Activated CD4-positive, alpha-beta T cell treated with anti-CD3 and anti-CD28 coated beads, Interleukin-2, amount 10 ng/mL, durations not matched to agents 24 days and 14 days (primary cell): Measurements from ENCODE around the gene PRDM2. TPM values are rescaled to one million over a fixed set of nuclear protein-coding genes. Genes with fewer than 3 reads are reported as not detected.

Source experiments
- DNase-seq: peaks from one replicate; pipeline ENCODE4 v3.0.0; 2022
- H3K27ac Mint-ChIP-seq: one replicate; pipeline ENCODE4 v1.8.0; 2022; ENCODE audit warnings: mild to moderate bottlenecking, mixed read lengths
- H3K27me3 Mint-ChIP-seq: one replicate; pipeline ENCODE4 v1.8.0; 2022; ENCODE audit warnings: mixed read lengths
- H3K36me3 Mint-ChIP-seq: one replicate; pipeline ENCODE4 v1.8.0; 2022; ENCODE audit warnings: low read depth, mild to moderate bottlenecking, mixed read lengths
- H3K4me1 Mint-ChIP-seq: one replicate; pipeline ENCODE4 v1.8.0; 2021; ENCODE audit warnings: mixed read lengths
- H3K4me3 Mint-ChIP-seq: one replicate; pipeline ENCODE4 v1.8.0; 2022; ENCODE audit warnings: mild to moderate bottlenecking, moderate library complexity, mixed read lengths
- H3K9me3 Mint-ChIP-seq: one replicate; pipeline ENCODE4 v1.8.0; 2021; ENCODE audit warnings: mixed read lengths
- intact Hi-C: fragments of 100-400 bp; cut with micrococcal nuclease; formaldehyde crosslinking; loops from one replicate; pipeline ENCODE4 v1.15.1; 2023
- total RNA-seq: library from RNA; stranded (reverse); gene quantifications from 2 replicates; pipeline ENCODE4 v1.2.3, GENCODE V29; 2022

Gene PRDM2
- total RNA-seq, 1 donor from 2014 or later, result 45.9 TPM

GRCh38 chr1:13820055-13820454, 120.1 kb downstream of the PRDM2 start:
- intact Hi-C loops, result no loop called here
- Mint-ChIP-seq H3K27me3 (no peaks in the 10 kb centered on the region), H3K27ac (no peak overlapping the region), H3K4me1 (no peaks in the 10 kb centered on the region), H3K9me3 (no peaks in the 10 kb centered on the region), H3K36me3 (no peaks in the 10 kb centered on the region), H3K4me3 (no peak overlapping the region)
- DNase-seq, result no peak

GRCh38 chr1:13820456-13820855, 120.5 kb downstream of the PRDM2 start:
- no peaks in the 10 kb centered on the region for H3K27me3 Mint-ChIP-seq
- DNase-seq, result no peak
- no peaks in the 10 kb centered on the region for H3K9me3 Mint-ChIP-seq
- H3K27ac Mint-ChIP-seq, result no peak overlapping the region
- no peaks in the 10 kb centered on the region for H3K36me3 Mint-ChIP-seq
- H3K4me1 Mint-ChIP-seq, result no peaks in the 10 kb centered on the region
- intact Hi-C loops, result no loop called here
- no peak overlapping the region for H3K4me3 Mint-ChIP-seq

GRCh38 chr1:13823126-13823880, 123.3 kb downstream of the PRDM2 start:
- Mint-ChIP-seq H3K4me3 (no peak overlapping the region), H3K27me3 (no peaks in the 10 kb centered on the region), H3K36me3 (no peaks in the 10 kb centered on the region), H3K9me3 (no peaks in the 10 kb centered on the region), H3K4me1 (no peaks in the 10 kb centered on the region), H3K27ac (no peak overlapping the region)
- intact Hi-C loops, result no loop called here
- no peak for DNase-seq

GRCh38 chr1:13823936-13824335, 123.9 kb downstream of the PRDM2 start:
- no peak overlapping the region for H3K4me3 Mint-ChIP-seq
- no peaks in the 10 kb centered on the region for H3K4me1 Mint-ChIP-seq
- no peaks in the 10 kb centered on the region for H3K27me3 Mint-ChIP-seq
- no peak for DNase-seq
- H3K27ac Mint-ChIP-seq, result no peak overlapping the region
- no peaks in the 10 kb centered on the region for H3K9me3 Mint-ChIP-seq
- H3K36me3 Mint-ChIP-seq, result no peaks in the 10 kb centered on the region
- intact Hi-C loops, result no loop called here

- no peaks in the 10 kb centered on the region for H3K4me1 Mint-ChIP-seq
- no peaks in the 10 kb centered on the region for H3K36me3 Mint-ChIP-seq
- no peaks in the 10 kb centered on the region for H3K9me3 Mint-ChIP-seq
- H3K4me3 Mint-ChIP-seq, result no peak overlapping the region
- intact Hi-C loops, result no loop called here
- no peak overlapping the region for H3K27ac Mint-ChIP-seq
- H3K27me3 Mint-ChIP-seq, result no peaks in the 10 kb centered on the region
- no peak for DNase-seq
These were observed 124.6 kb downstream of the PRDM2 start for GRCh38 chr1:13824626-13825025.

GRCh38 chr1:13825033-13825432, 125.0 kb downstream of the PRDM2 start:
- Mint-ChIP-seq H3K36me3 (no peaks in the 10 kb centered on the region), H3K9me3 (no peaks in the 10 kb centered on the region), H3K4me1 (no peaks in the 10 kb centered on the region), H3K27ac (no peak overlapping the region), H3K27me3 (no peaks in the 10 kb centered on the region), H3K4me3 (no peak overlapping the region)
- no peak for DNase-seq
- intact Hi-C loops, result no loop called here

GRCh38 chr1:13826009-13826408, 126.0 kb downstream of the PRDM2 start:
- H3K4me3 Mint-ChIP-seq, result no peak overlapping the region
- H3K9me3 Mint-ChIP-seq, result no peaks in the 10 kb centered on the region
- intact Hi-C loops, result no loop called here

GRCh38 chr1:13826591-13826990, 126.6 kb downstream of the PRDM2 start:
- DNase-seq, result no peak
- H3K4me1 Mint-ChIP-seq, result no peaks in the 10 kb centered on the region
- H3K4me3 Mint-ChIP-seq, result no peak overlapping the region
- H3K27ac Mint-ChIP-seq, result no peak overlapping the region
- H3K36me3 Mint-ChIP-seq, result no peaks in the 10 kb centered on the region
- no peaks in the 10 kb centered on the region for H3K9me3 Mint-ChIP-seq
- H3K27me3 Mint-ChIP-seq, result no peaks in the 10 kb centered on the region
- intact Hi-C loops, result no loop called here

More at GRCh38 chr1:13826009-13826408, 126.0 kb downstream of the PRDM2 start:
- no peak overlapping the region for H3K27ac Mint-ChIP-seq
- no peaks in the 10 kb centered on the region for H3K36me3 Mint-ChIP-seq
- no peak for DNase-seq
- H3K4me1 Mint-ChIP-seq, result no peaks in the 10 kb centered on the region
- H3K27me3 Mint-ChIP-seq, result no peaks in the 10 kb centered on the region

- H3K27ac Mint-ChIP-seq, result no peak overlapping the region
- H3K4me1 Mint-ChIP-seq, result no peaks in the 10 kb centered on the region
- H3K36me3 Mint-ChIP-seq, result no peaks in the 10 kb centered on the region
- DNase-seq, result peak; percentile 71
- H3K4me3 Mint-ChIP-seq, result no peak overlapping the region
- intact Hi-C loops, result no loop called here
- no peaks in the 10 kb centered on the region for H3K9me3 Mint-ChIP-seq
- no peaks in the 10 kb centered on the region for H3K27me3 Mint-ChIP-seq
These were observed 128.6 kb downstream of the PRDM2 start for GRCh38 chr1:13828454-13829151.

GRCh38 chr1:13829152-13829769, 129.3 kb downstream of the PRDM2 start:
- Mint-ChIP-seq H3K36me3 (no peaks in the 10 kb centered on the region), H3K4me3 (no peak overlapping the region), H3K4me1 (no peaks in the 10 kb centered on the region), H3K27ac (no peak overlapping the region), H3K9me3 (no peaks in the 10 kb centered on the region), H3K27me3 (no peaks in the 10 kb centered on the region)
- DNase-seq, result no peak
- intact Hi-C loops, result no loop called here

- H3K4me3 Mint-ChIP-seq, result no peak overlapping the region
These were observed 130.2 kb downstream of the PRDM2 start for GRCh38 chr1:13830170-13830569.

GRCh38 chr1:13830616-13831280, 130.8 kb downstream of the PRDM2 start:
- Mint-ChIP-seq H3K27me3 (no peaks in the 10 kb centered on the region), H3K9me3 (no peaks in the 10 kb centered on the region), H3K4me1 (no peaks in the 10 kb centered on the region), H3K36me3 (no peaks in the 10 kb centered on the region), H3K4me3 (no peak overlapping the region), H3K27ac (no peak overlapping the region)
- intact Hi-C loops, result no loop called here
- no peak for DNase-seq

More at GRCh38 chr1:13830170-13830569, 130.2 kb downstream of the PRDM2 start:
- H3K27ac Mint-ChIP-seq, result no peak overlapping the region
- H3K36me3 Mint-ChIP-seq, result no peaks in the 10 kb centered on the region
- no peak for DNase-seq
- H3K27me3 Mint-ChIP-seq, result no peaks in the 10 kb centered on the region
- H3K4me1 Mint-ChIP-seq, result no peaks in the 10 kb centered on the region
- no peaks in the 10 kb centered on the region for H3K9me3 Mint-ChIP-seq
- intact Hi-C loops, result no loop called here

GRCh38 chr1:13832100-13832499, 132.1 kb downstream of the PRDM2 start:
- intact Hi-C loops, result no loop called here

GRCh38 chr1:13832536-13832935, 132.5 kb downstream of the PRDM2 start:
- Mint-ChIP-seq H3K27me3 (peaks cover 2% of the 10 kb centered on the region), H3K4me1 (no peaks in the 10 kb centered on the region), H3K36me3 (no peaks in the 10 kb centered on the region), H3K4me3 (no peak overlapping the region), H3K27ac (no peak overlapping the region), H3K9me3 (no peaks in the 10 kb centered on the region)
- DNase-seq, result no peak
- intact Hi-C loops, result no loop called here

More at GRCh38 chr1:13832100-13832499, 132.1 kb downstream of the PRDM2 start:
- Mint-ChIP-seq H3K36me3 (no peaks in the 10 kb centered on the region), H3K9me3 (no peaks in the 10 kb centered on the region), H3K27me3 (peaks cover 2% of the 10 kb centered on the region), H3K4me3 (no peak overlapping the region), H3K27ac (no peak overlapping the region), H3K4me1 (no peaks in the 10 kb centered on the region)
- DNase-seq, result no peak
